HEK293 (cell line): ENCODE results near the gene ERICH3.

Experiments used
- CTCF ChIA-PET: fragments of 350-600 bp; formaldehyde crosslinking; extraction: SDS; loops from one replicate; lab custom pipeline; 2021; ENCODE audit warnings: antibody characterized with exemption; lab: Yijun Ruan, JAX
- POLR2A ChIA-PET: fragments of 300-600 bp; formaldehyde crosslinking; extraction: SDS; loops from one replicate; lab custom pipeline; 2020; ENCODE audit warnings: antibody characterized with exemption, inconsistent platforms; lab: Yijun Ruan, JAX
- H3K27ac ChIP-seq: fragments of 200-500 bp; sonication (Bioruptor generic); 2 replicates; pipeline ENCODE4 v1.5.1; 2014; ENCODE audit warnings: low read depth, low read length, control low read depth, inconsistent platforms; ENCODE audit errors: extremely low read depth
- H3K36me3 ChIP-seq, 2 experiments: fragments of 200-500 bp in 1 of 2; sonication (Bioruptor generic) in 1 of 2; 1 replicate in 1 of 2; 2 replicates in 1 of 2; pipeline ENCODE4 v1.5.1; 2014 to 2017; ENCODE audit warnings: inconsistent platforms in 2 of 2, low read length in 2 of 2; ENCODE audit not compliant: control insufficient read depth in 2 of 2, insufficient read depth in 1 of 2
- H3K4me1 ChIP-seq: fragments of 200-500 bp; sonication (Bioruptor generic); 2 replicates; pipeline ENCODE4 v1.5.1; 2014; ENCODE audit warnings: mild to moderate bottlenecking, low read length, inconsistent platforms; ENCODE audit not compliant: control insufficient read depth, insufficient read depth
- H3K4me3 ChIP-seq: 2 replicates; pipeline ENCODE4 v1.5.1; 2011; ENCODE audit warnings: low read depth, mild to moderate bottlenecking, control low read depth, low read length, moderate library complexity
- H3K9me3 ChIP-seq: fragments of 200-500 bp; sonication (Bioruptor generic); 2 replicates; pipeline ENCODE4 v1.5.1; 2014; ENCODE audit warnings: low read depth, low read length, inconsistent platforms; ENCODE audit not compliant: control insufficient read depth, insufficient read depth
- GLI4 ChIP-seq: fragments of 450-650 bp; formaldehyde crosslinking; IDR thresholded peaks from 2 replicates; pipeline ENCODE4 v1.5.1; 2016; ENCODE audit warnings: missing biosample characterization, missing genetic modification characterization
- IKZF3 ChIP-seq: fragments of 450-650 bp; IDR thresholded peaks from 2 replicates; pipeline ENCODE4 v1.5.0; 2018; ENCODE audit warnings: missing biosample characterization, mild to moderate bottlenecking, missing genetic modification characterization, moderate library complexity
- KLF9 ChIP-seq: fragments of 450-650 bp; formaldehyde crosslinking; IDR thresholded peaks from 2 replicates; pipeline ENCODE4 v1.5.1; 2016; ENCODE audit warnings: missing biosample characterization, missing genetic modification characterization, low read depth
- MEIS1 ChIP-seq: sonication (generic); formaldehyde crosslinking; IDR thresholded peaks from 2 replicates; pipeline ENCODE4 v1.8.1; 2022; ENCODE audit warnings: missing genetic modification reagents, mild to moderate bottlenecking, borderline replicate concordance
- OSR2 ChIP-seq: fragments of 450-650 bp; formaldehyde crosslinking; IDR thresholded peaks from 2 replicates; pipeline ENCODE4 v1.5.1; 2016; ENCODE audit warnings: missing biosample characterization, missing genetic modification characterization
- PATZ1 ChIP-seq: fragments of 450-650 bp; formaldehyde crosslinking; IDR thresholded peaks from 2 replicates; pipeline ENCODE4 v1.5.1; 2016; ENCODE audit warnings: missing biosample characterization, missing genetic modification characterization
- REST ChIP-seq: fragments of 450-650 bp; formaldehyde crosslinking; IDR thresholded peaks from 2 replicates; pipeline ENCODE4 v1.5.1; 2016; ENCODE audit warnings: missing biosample characterization, missing genetic modification characterization
- YY1 ChIP-seq: fragments of 450-650 bp; formaldehyde crosslinking; IDR thresholded peaks from 2 replicates; pipeline ENCODE4 v1.5.1; 2018; ENCODE audit warnings: missing biosample characterization, missing genetic modification characterization
- ZBTB26 ChIP-seq: fragments of 450-650 bp; formaldehyde crosslinking; optimal IDR thresholded peaks from 2 replicates; pipeline ENCODE3; 2016; ENCODE audit warnings: missing biosample characterization, mild to moderate bottlenecking, missing genetic modification characterization
- ZBTB8A ChIP-seq: fragments of 450-650 bp; formaldehyde crosslinking; IDR thresholded peaks from 2 replicates; pipeline ENCODE4 v1.5.1; 2016; ENCODE audit warnings: missing biosample characterization, missing genetic modification characterization
- ZFP37 ChIP-seq: fragments of 450-650 bp; formaldehyde crosslinking; IDR thresholded peaks from 2 replicates; pipeline ENCODE4 v1.5.1; 2016; ENCODE audit warnings: missing biosample characterization, missing genetic modification characterization
- ZIC2 ChIP-seq: fragments of 450-650 bp; formaldehyde crosslinking; IDR thresholded peaks from 2 replicates; pipeline ENCODE4 v1.5.1; 2016; ENCODE audit warnings: missing biosample characterization, missing genetic modification characterization
- ZNF138 ChIP-seq: fragments of 450-650 bp; formaldehyde crosslinking; IDR thresholded peaks from 2 replicates; pipeline ENCODE4 v1.5.1; 2016; ENCODE audit warnings: missing biosample characterization, missing genetic modification characterization, borderline replicate concordance
- ZNF157 ChIP-seq: fragments of 450-650 bp; formaldehyde crosslinking; IDR thresholded peaks from 2 replicates; pipeline ENCODE4 v1.5.1; 2016; ENCODE audit warnings: missing biosample characterization, missing genetic modification characterization
- ZNF18 ChIP-seq: fragments of 450-650 bp; formaldehyde crosslinking; IDR thresholded peaks from 2 replicates; pipeline ENCODE4 v1.5.1; 2016; ENCODE audit warnings: missing biosample characterization, missing genetic modification characterization
- ZNF302 ChIP-seq: fragments of 450-650 bp; formaldehyde crosslinking; IDR thresholded peaks from 2 replicates; pipeline ENCODE4 v1.5.1; 2016; ENCODE audit warnings: missing biosample characterization, missing genetic modification characterization, low read depth
- ZNF311 ChIP-seq: fragments of 450-650 bp; formaldehyde crosslinking; IDR thresholded peaks from 2 replicates; pipeline ENCODE4 v1.5.1; 2017; ENCODE audit warnings: missing biosample characterization, missing genetic modification characterization, borderline replicate concordance
- ZNF362 ChIP-seq: fragments of 450-650 bp; formaldehyde crosslinking; IDR thresholded peaks from 2 replicates; pipeline ENCODE4 v1.5.1; 2016; ENCODE audit warnings: missing biosample characterization, missing genetic modification characterization
- ZNF488 ChIP-seq: fragments of 450-650 bp; formaldehyde crosslinking; IDR thresholded peaks from 2 replicates; pipeline ENCODE4 v1.5.1; 2016; ENCODE audit warnings: missing biosample characterization, missing genetic modification characterization
- ZNF561 ChIP-seq: fragments of 450-650 bp; IDR thresholded peaks from 2 replicates; pipeline ENCODE4 v1.5.1; 2018; ENCODE audit warnings: missing biosample characterization, missing genetic modification characterization, borderline replicate concordance
- ZNF664 ChIP-seq: fragments of 450-650 bp; formaldehyde crosslinking; IDR thresholded peaks from 2 replicates; pipeline ENCODE4 v1.5.1; 2016; ENCODE audit warnings: missing biosample characterization, missing genetic modification characterization
- ZNF830 ChIP-seq: fragments of 450-650 bp; IDR thresholded peaks from 2 replicates; pipeline ENCODE4 v1.5.0; 2018; ENCODE audit warnings: missing biosample characterization, missing genetic modification characterization, low read depth, mild to moderate bottlenecking, moderate library complexity
- ZSCAN16 ChIP-seq: fragments of 450-650 bp; formaldehyde crosslinking; IDR thresholded peaks from 2 replicates; pipeline ENCODE4 v1.5.1; 2016; ENCODE audit warnings: missing biosample characterization, missing genetic modification characterization
- ZSCAN23 ChIP-seq: fragments of 450-650 bp; formaldehyde crosslinking; IDR thresholded peaks from 2 replicates; pipeline ENCODE4 v1.5.1; 2016; ENCODE audit warnings: missing biosample characterization, missing genetic modification characterization

ERICH3 gene

GRCh38 chr1:74699331-74699730, 25.7 kb upstream of the ERICH3 start (continued):
- TF ChIP-seq REST (tag by site-specific recombination) (no peak), ZNF18 (tag by site-specific recombination) (no peak), ZNF561 (tag by site-specific recombination) (no peak)

- Histone ChIP-seq H3K9me3 (no peaks in the 10 kb centered on the region), H3K4me1 (no peaks in the 10 kb centered on the region), H3K27ac (no peak overlapping the region), H3K36me3 (peaks cover 0 to 3% of the 10 kb centered on the region in 2 experiments; a peak in 1 of 3 replicates), H3K4me3 (no peak overlapping the region)
- TF ChIP-seq ZNF488 (tag by site-specific recombination) (no peak), ZNF664 (tag by site-specific recombination) (no peak), GLI4 (tag by site-specific recombination) (no peak), ZBTB8A (tag by site-specific recombination) (no peak), ZFP37 (tag by site-specific recombination) (no peak), ZSCAN23 (tag by site-specific recombination) (no peak), ZIC2 (tag by site-specific recombination) (no peak), ZNF311 (tag by site-specific recombination) (no peak), ZNF830 (tag by site-specific recombination) (no peak)
- ChIA-PET CTCF (interaction anchor here (0.7 to 1.3 kb wide), 2 partner anchors 35 to 1510 kb away, joined by 3 to 12 read pairs; partner anchors contain the start of genes CRYZ and TYW3), POLR2A (no interaction called here)
Observed at GRCh38 chr1:74697832-74698231, 24.2 kb upstream of the ERICH3 start.

- Histone ChIP-seq H3K27ac (no peak overlapping the region), H3K4me3 (no peak overlapping the region), H3K36me3 (no peaks in the 10 kb centered on the region), H3K9me3 (no peaks in the 10 kb centered on the region), H3K4me1 (no peaks in the 10 kb centered on the region)
- ChIA-PET POLR2A (interaction anchor here (0.7 kb wide), 1 partner anchor 264 kb away, joined by 3 read pairs; no protein-coding TSS in a partner anchor), CTCF (no interaction called here)
- no peak for TF ChIP-seq ZNF138 (tag by site-specific recombination)
- TF ChIP-seq KLF9: no peak
- no peak for TF ChIP-seq OSR2
- no peak for TF ChIP-seq IKZF3 (tag by site-specific recombination)
- TF ChIP-seq MEIS1 (CRISPR knock-in tag): no peak
- TF ChIP-seq ZSCAN16 (tag by site-specific recombination): no peak
- TF ChIP-seq ZBTB26 (tag by site-specific recombination): no peak
- TF ChIP-seq ZNF157 (tag by site-specific recombination): no peak
- TF ChIP-seq YY1: no peak
- TF ChIP-seq PATZ1 (tag by site-specific recombination): no peak
- TF ChIP-seq ZNF362: no peak
- TF ChIP-seq ZNF302: no peak
Observed at GRCh38 chr1:74693473-74693872, 19.9 kb upstream of the ERICH3 start.
